ELF-1 (cell line): ENCODE results near the gene PRKG1.

Experiments
- DNase-seq: peaks from one replicate; pipeline ENCODE4 v3.0.0-alpha.2; 2016; ENCODE audit warnings: low read depth, low spot score

The PRKG1 gene

DNA sequence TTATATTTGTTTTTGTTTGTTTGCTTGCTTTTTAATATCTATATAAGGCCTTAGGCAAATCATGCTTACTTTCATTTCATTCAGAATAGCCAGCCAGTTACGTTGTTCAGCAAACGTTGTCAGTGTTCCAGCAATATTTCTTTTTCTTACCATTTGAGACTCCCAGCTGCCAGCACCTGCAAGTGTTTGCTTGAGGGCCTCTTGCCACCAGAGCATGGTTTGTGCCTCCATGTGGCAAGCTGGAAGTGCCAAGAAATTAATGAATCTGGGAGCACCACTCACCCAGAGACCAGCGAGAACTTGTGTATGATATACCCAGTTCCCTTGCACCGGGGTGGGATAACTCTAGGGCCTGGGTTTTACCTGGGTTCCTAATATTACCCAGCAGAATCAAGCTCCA lies 802.2 kb downstream of the PRKG1 start:
- DNase-seq = no peak

DNA sequence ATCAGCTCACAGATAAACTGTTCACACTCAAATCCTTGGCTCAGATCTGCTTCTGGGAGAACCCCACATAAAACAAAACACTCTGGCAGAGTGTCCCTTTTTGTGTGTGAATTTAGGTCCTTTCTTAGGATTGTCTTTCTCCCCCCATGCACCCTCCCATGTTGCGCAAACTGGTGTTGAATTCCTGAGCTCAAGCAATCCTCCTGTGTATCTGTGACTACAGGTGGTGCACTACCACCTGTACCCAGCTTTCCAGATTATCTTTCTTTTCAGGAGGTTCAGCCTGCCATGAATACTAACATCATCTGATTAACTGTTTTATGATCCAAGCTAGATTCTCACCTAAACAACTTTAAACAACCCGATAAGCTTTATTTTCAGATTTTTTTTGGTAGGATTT lies 802.7 kb downstream of the PRKG1 start:
- DNase-seq = no peak

DNA sequence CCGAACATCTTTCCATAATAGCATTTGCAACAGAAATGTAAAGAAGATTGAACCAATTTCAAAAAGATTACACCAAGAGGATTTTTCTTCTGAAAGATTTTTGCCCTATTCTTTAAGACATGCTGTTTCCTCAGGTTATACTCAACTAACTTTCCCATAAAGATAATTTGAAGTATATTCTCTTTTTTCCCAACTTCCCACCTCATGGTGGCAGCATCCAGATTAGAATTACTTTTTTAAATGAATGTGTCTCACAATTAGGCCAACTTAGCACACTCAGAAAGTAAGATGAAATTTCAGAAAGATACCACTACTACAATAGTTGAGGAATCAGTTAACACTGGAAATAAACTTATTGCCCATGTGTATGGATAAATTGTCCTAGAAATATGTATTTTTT lies 803.3 kb downstream of the PRKG1 start:
- no peak for DNase-seq

DNA sequence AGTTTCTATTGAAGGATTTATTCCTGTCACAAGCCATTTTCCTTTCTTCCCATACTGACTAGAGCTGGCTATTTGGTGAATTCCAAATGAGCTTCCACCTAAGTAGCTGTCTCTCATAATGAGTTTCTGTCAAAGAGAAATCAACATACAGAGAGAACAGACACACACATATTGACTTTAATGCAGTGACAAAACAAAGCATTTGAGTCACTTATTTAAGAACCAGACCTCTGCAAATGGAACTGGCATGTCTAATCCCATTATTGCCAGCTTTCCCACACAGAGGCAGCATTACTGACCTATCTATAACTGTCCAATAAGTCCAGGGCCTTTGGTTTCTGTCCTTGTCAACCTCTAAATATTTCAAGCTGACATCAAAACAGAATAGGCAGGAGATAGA lies 804.4 kb downstream of the PRKG1 start:
- DNase-seq = no peak

DNA sequence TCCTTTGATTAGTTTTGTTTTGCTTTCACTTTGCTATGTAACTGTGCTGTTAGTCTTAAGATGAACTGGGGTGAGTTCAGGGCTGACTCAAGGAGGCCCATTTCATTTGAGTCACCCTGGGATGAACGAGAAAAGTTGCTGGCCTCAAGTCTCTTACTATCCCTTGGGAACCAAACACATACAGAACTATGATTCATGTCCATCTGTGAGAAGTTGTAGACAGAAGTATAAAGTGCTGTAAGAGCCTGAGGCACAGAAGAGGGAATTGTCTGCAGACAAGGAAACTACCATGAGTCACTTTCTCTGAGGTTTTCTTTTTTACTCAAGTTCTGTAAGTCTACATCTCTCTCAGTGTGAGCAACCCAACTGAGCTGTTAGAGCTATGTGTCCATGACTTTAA lies 805.0 kb downstream of the PRKG1 start:
- no peak for DNase-seq

DNA sequence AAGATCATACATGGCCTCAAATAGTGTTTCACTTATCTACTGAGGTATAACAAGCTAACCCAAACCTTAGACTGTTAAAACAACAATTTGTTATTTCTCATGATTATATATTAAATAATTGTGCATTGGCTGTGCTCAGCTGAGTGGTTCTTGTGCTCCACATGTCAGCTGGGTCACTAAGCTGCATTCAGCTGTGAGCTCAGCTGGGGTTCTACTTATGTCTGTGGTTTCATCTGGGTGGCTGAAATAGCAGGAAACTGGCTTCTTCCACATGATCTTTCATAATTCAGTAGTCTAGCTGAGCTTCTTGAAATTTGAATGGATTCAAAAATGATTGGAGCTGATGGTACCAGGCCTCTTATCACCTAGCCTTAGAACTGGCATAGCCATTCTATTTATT lies 806.9 kb downstream of the PRKG1 start:
- no peak for DNase-seq

DNA sequence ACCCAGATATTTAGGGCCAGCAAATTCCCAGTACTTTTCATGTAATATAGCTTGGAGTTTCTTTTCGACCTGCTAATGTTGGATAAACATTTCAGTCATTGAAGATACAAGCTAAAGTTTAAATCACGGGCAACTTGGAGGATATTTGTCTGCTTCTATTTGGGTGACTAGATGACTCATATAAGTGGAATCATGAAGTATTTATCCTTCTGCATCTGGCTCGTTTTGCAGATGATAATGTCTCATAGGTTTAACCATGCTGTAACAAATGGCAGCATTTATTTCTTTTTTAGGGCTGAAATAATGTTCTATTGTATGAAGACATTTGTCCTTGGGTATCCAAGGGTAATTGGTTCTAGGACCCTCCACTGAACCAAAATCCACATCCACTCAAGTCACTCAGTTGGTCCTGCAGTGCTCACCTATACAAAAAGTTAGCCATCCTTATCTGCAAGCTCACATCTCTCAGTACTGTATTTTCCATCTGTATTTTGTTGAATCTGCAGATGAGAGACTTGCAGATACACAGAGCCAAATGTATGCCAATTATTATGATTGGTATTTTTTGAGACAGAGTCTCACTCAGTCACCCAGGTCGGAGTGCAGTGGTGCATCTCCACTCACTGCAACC lies 812.3 kb downstream of the PRKG1 start:
- no peak for DNase-seq

DNA sequence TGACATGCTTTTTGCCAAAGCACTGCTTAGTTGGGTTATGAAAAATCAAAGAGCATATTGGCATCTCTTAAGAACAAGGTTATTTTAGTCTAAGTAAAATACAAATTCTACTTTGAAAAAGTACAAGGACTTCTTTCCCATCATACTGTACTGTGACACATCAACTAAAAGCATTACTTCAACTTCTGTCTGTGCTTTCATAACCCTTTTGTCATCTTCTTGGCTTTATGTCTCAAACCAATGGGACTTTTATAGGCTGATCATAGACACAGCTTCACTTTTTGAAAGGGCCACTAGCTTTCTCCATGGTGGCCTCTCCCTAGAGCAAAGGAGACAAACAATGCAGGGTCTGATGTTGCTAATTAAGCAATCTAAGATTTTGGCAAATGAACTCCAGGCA lies 814.0 kb downstream of the PRKG1 start:
- DNase-seq = no peak

DNA sequence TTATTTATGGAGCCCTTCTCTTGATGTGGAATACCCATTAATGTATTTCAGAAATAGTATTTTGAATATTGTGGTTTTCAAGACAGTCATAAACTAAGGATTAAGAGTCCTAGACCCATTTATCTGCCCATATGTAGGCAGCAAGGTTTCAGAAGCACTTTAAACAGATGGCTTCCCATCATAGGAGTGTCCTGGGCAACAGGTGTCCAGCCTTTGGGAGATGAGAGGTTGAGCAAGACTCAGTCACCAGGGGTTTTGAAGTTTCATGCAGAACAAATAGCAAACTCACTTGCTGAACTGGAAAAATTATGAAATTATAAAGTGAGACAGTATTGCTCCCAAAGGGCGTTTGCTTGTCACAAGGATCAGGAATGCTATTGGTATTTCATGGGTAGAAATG lies 818.0 kb downstream of the PRKG1 start:
- no peak for DNase-seq

DNA sequence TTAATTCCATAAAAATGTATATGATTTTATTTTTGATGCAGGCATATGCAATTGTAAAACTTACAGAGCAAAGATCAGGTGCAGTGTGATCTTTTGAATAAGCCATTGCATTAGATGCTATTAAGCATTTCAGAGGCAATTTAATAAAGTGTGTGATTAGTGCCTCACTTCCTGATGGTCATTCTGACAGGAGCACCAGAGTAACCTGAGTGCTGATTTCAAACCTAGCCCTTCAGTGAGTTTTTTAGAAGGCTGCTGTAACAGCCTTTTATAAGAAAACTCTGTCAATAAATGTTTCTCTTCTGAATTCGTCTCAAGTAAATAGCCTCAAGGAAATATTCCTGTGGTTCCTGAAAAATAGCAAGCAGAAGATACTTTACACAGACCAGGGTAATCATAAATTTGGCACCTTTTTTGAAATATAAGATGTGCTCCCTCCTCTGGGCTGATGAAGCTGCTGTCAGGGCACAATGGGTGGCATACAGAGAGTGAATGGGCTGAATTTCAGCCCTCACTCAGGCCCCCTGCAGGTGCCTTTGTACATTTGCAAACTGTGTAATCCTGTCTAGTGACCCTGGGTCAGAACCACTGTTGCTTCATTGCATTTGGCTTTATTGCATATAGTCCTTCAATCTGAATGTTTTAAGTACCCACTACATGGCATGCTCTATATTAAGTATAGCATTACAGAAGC lies 818.8 kb downstream of the PRKG1 start:
- peak; percentile 19 for DNase-seq

DNA sequence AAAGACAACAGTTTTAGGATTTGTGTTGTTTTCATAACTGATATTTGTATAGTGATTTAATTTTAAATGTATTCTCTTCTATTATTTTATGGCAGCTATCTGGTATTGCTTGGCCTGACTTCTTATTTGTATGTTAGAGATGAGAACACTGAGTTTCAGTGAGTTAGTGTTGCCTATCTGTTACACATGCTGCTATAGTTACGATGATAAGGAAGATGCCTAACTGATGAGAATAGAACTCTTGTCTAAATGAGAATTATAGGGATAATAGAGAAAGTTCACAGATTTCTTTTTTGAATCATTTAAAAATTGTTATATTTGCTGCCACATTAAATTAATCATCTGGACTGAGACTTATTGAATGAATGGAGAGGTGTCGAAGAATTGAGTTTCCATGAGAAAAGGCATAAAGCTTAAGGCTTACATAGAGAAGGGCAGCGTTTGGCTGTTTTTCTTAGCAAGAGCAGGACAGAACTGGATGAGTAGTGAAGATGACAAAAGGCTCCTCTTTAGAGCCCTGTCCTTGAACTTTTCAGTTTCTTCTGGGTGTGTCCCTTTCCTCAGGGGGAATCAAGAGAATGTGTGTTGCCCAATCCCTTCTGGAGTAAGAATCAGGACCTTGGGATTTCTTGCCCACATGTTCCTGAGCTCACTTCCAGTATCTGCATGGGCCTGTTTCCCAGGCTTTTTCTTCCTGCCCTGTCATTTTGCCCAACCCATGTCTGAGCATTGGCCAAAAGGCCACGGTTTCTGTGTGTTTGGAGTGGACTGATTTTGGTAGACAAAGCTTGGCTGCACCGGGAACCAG lies 820.7 kb downstream of the PRKG1 start:
- no peak for DNase-seq

DNA sequence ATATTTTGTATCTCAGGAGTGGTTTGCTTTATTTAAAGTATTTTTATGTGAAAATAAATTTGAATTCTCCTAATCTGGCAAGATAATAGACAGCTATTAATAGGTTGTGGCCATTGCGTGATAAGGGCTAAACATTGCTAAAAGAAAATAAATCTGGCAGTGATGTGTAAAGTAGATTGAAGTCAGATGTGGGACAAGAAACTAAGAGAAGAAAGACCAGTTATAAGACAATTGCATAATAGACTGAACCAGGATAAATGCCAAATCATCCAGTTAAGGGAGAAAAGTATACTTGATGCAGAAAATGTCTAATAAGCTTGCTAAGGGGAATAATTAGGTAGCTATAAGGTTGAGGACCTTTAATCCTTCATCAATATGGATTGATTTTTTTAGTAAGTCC lies 822.6 kb downstream of the PRKG1 start:
- no peak for DNase-seq

DNA sequence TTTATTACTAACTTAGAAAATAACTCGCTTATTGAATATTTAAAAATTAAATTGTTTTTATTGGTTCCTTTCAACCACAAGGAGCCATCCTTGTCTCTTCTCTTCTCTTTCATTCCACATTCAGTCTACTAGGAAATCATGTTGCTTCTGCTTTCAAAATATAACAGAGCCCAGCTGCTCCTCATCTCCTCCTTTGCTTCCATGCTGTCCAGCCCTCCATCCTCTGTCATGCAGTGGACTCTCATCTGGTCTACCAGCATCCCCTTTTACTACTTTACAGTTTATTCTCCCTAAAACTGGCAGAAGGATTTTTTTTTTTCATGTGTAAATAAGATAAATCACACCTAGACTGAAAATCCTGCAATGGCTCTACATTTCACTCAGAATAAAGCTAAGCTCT lies 823.3 kb downstream of the PRKG1 start:
- DNase-seq = no peak

DNA sequence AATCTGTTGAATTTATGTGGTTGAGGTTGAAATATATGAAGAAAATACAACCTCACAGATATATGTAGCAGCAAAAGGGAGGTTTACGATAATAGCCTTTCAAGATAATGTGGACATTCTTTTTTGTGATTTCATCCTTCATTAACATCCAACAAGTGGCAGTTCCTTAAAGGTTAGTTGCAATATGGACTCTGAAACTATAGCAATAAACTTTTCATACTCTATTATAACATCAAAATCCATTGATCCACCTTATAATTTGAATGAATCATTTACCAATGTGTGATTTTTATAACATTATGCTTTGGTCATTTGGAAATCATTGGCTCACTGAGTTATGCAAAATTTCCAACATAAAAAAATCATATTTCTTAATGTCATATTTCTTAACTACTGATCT lies 825.9 kb downstream of the PRKG1 start:
- DNase-seq = no peak

DNA sequence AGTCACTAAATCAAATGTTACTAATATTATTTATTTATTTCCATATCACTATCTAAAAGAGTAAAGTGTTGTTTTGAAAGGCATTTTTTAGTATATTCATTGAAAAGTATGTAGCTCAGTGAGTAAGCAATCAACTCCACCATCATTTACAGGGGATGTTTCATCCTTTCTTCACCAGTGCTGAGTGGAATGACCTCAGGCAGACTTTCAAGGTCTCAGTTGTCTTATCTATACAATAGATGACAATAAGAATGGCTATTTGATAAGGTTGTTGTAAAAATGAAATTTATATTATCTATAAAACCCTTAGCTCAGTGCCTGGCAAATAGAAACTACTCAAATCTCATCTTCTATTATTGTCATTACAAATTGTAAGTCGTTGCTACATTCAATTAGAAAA lies 829.4 kb downstream of the PRKG1 start:
- DNase-seq = no peak

DNA sequence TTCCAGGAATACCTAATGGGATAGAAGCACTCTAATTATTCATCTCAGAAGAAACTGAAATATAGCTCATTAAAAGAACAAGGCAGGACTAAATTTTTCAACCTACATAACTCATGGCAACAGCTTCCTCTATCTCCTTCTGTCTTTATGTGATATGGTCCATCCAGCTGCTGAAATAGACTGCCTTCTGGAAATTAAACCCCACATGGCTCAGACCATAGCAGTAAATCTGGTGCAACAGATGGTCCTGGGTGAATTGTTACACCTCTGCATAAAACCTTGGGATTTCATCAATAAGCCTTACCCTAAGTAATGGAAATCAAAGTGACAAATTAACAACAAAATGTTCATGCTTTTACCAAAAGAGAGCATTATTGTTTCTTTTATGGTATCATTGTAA lies 830.7 kb downstream of the PRKG1 start:
- DNase-seq = no peak

DNA sequence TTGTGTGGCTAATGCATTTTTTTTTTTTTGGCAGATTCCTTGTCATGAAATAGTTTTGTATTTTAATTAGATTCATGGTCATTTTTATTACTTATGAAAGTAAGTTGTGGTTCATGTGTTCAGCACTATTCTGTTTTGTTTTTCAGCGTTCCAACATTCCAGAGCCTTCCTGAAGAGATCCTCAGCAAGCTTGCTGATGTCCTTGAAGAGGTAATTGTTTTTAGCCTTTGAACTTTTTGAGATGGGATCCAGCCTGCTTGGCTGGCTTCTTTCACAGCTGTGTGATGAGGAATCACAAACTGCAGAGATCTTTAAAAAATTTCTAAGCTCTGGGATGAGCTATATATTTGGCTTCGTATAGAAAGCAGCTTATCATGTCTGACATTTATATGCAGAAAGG lies 833.1 kb downstream of the PRKG1 start:
- peak; percentile 36 for DNase-seq

DNA sequence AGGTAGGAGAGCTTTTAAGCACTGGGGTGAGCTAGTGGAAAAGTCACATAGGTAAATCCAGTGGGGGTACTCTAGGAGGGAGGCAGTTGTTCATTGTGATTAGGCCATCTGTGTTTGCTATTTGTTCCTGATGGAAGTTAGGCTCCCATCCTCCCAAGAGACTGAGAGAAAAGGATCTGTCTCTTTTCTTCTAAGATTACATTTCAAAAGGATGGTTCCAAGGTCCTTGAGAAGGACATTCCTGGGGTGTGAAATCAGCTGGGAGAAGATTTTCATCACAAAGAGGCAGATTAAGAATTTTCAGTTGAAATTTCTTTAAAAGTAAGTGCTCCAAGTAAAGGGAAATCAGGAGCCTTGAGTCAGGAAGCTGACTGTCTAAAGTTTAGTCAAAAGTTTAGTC lies 835.9 kb downstream of the PRKG1 start:
- peak; percentile 44 for DNase-seq

DNA sequence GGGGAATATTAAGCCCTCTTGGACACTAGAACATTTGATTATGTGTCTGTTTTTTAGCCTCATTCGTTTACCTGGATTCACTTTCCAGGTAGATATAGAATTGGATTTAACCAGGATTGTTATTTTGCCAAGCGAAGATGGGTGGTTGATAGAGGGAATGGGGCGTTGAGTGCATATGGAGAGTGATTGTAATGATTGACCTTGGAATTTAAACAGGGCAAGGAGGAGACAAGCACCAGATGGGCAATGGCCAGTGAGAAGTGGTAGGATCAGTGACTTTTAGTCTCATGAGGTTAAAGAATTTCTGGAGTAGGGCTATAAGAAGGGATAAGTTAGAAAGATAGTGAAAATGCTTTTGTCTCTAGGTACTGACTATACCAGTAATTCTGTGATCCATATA lies 836.3 kb downstream of the PRKG1 start:
- no peak for DNase-seq

DNA sequence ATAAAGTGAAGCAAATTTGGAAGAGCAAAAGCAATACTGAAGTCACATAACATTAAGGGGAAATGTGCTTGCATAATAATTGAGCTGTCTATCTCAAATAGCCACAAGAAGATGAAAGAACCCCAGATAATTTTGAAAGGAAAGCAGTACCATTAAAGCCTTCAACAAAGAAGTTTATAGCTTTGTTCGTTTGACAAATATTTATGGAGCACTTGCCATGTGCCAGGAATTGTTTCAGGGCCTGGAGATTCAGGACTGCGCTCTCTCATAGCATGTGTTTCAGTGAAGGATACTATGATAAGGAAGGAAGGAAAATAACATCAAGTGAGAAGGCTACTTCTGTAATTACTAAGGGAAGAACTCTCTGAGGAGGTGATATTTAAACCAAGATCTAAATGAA lies 837.4 kb downstream of the PRKG1 start:
- DNase-seq = no peak

DNA sequence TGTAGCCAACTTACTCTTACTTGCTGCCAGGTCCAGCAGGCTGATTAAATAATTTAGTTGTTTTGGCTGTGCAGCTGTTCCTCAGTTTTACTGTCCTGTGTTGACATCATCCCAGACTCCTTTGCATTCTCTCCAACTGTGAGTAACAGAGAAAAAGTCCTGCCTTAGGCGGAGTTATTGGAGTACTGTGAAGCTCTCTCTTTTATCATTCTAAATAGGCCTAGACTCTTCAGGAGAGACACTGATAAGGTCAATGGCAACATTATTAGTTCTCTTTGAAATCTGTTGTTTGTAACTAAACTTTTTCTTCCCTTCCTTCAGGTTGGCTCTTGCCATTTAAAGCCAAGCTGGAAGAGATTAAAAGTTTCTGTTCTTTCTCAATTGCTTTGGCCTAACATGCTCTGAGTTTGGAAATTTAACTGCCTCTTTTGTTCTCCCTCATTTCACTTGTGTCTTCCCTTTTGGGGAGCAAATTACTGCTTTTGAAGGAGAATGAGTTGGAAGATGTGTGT lies 840.8 kb downstream of the PRKG1 start:
- DNase-seq = peak; percentile 74

DNA sequence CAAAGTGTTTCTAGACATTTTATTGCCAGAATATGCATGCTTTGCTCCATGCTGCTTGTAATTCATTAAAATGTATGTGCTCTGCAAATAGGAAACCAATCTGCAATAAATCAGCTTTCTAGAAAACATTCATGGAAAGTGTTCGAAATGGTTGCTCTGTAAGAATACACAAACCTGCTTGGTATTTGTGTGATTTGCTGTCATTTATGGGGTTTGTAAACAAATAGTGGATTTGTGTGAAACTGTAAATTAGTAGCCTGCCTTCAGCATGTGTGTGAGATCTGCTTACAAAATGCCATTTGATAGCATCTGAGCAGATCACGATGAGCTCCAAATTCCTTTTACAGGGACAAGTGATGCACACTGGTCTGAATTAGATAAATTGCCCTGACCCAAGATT lies 844.2 kb downstream of the PRKG1 start:
- DNase-seq = no peak

DNA sequence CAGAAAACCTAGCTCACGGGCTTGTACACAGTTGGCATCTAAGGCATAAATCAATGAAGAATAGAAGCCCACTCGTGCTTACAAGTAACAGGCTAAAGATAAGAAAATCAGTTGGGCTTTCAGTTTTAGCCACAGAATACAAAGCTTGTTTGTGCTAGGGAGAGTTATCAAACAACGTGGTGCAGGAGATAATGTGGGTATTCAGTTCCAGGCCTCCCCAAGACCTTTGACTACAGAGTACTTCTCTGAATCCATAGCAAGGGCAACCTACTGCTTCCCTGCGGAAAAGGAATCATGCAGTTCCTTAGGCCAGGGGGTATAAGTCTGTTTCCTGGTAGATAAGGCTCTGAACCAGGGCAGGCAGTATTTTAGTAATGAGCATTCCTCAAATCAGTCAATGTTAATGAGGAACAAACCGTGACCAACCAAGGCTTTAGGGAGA lies 844.6 kb downstream of the PRKG1 start:
- peak; percentile 43 for DNase-seq
